Peyer's patch (tissue), 4 donors: ENCODE data around the gene RAB8B. TPM values are rescaled to one million over a fixed set of nuclear protein-coding genes. Genes with fewer than 3 reads are reported as not detected.

Experiments used
- DNase-seq, 3 donors: peaks; one replicate each; pipeline ENCODE4 v3.0.0-alpha.2; 2017 to 2019
- H3K27ac ChIP-seq, 4 donors: fragments of 200-600 bp; sonication (generic); one replicate each; pipeline ENCODE4 v1.5.1; 2016 to 2019
- H3K27me3 ChIP-seq, 2 donors: fragments of 200-600 bp; sonication (generic); one replicate each; pipeline ENCODE4 v1.5.1; 2019
- H3K36me3 ChIP-seq, 3 donors: fragments of 200-600 bp; sonication (generic); one replicate each; pipeline ENCODE4 v1.5.1; 2016 to 2019
- H3K4me1 ChIP-seq, 4 donors: fragments of 200-600 bp; sonication (generic); one replicate each; pipeline ENCODE4 v1.5.1; 2016 to 2019
- H3K4me3 ChIP-seq, 4 donors: fragments of 200-600 bp; sonication (generic); 1 replicate in 3 of 4; 2 replicates in 1 of 4; pipeline ENCODE4 v1.5.1; 2016 to 2019; ENCODE audit warnings: mild to moderate bottlenecking in 1 of 4
- H3K9me3 ChIP-seq, 4 donors: fragments of 200-600 bp; sonication (generic); one replicate each; pipeline ENCODE4 v1.5.1; 2016 to 2019; ENCODE audit warnings: mild to moderate bottlenecking in 1 of 4
- CTCF ChIP-seq, 6 experiments: fragments of 450-650 bp in 4 of 6; fragments of 200-600 bp in 2 of 6; sonication (generic) in 1 of 6; IDR thresholded peaks; one replicate each; pipeline ENCODE4 v1.5.1; 2017 to 2019; ENCODE audit warnings: antibody characterized with exemption in 6 of 6, mild to moderate bottlenecking in 3 of 6, moderate library complexity in 1 of 6
- POLR2A ChIP-seq, 2 donors: fragments of 450-650 bp; IDR thresholded peaks; one replicate each; pipeline ENCODE4 v1.5.1; 2017; ENCODE audit warnings: antibody characterized with exemption in 2 of 2, mild to moderate bottlenecking in 2 of 2, moderate library complexity in 2 of 2
- total RNA-seq, 4 donors: library from RNA; depleted of rRNA; stranded (reverse); fragments of >200 nt; gene quantifications; one replicate each; pipeline ENCODE4 v1.1.0, GENCODE V29; 2016

The RAB8B gene
- total RNA-seq, 4 donors from 2014 or later = 11.7 to 35.5 (median 25.3) TPM

- peak overlapping the region; percentile 86 to 93 (median 93) for H3K27ac ChIP-seq
- H3K36me3 ChIP-seq = no peaks in the 10 kb centered on the region
- TF ChIP-seq CTCF (IDR thresholded peaks at IDR 0.05) (peak in 1 of 6 experiments; percentile 6), POLR2A (IDR thresholded peaks at IDR 0.05) (no peak)
- DNase-seq = no peak
- H3K27me3 ChIP-seq = no peaks in the 10 kb centered on the region
- no peaks in the 10 kb centered on the region for H3K9me3 ChIP-seq
- peak overlapping the region; percentile 66 to 96 (median 76) for H3K4me3 ChIP-seq
- peaks cover 0 to 42% (median 19%) of the 10 kb centered on the region in 4 donors for H3K4me1 ChIP-seq
Measured at GRCh38 chr15:63190769-63191649, 1.6 kb downstream of the RAB8B start.

- Histone ChIP-seq H3K36me3 (no peaks in the 10 kb centered on the region), H3K27ac (peak overlapping the region; percentile 74 to 93 (median 93)), H3K4me3 (peak overlapping the region in 3 of 4 donors; percentile 19 to 96 (median 66)), H3K9me3 (no peaks in the 10 kb centered on the region), H3K27me3 (no peaks in the 10 kb centered on the region), H3K4me1 (peaks cover 0 to 51% (median 23%) of the 10 kb centered on the region in 4 donors)
- TF ChIP-seq POLR2A (IDR thresholded peaks at IDR 0.05) = no peak
- TF ChIP-seq CTCF (IDR thresholded peaks at IDR 0.05) = no peak
- peak in 2 of 3 donors; percentile 59 to 73 for DNase-seq
Measured at GRCh38 chr15:63191895-63192618, 2.7 kb downstream of the RAB8B start.

- H3K27me3 ChIP-seq = no peaks in the 10 kb centered on the region
- TF ChIP-seq CTCF (IDR thresholded peaks at IDR 0.05) = no peak
- no peak for TF ChIP-seq POLR2A (IDR thresholded peaks at IDR 0.05)
- H3K4me3 ChIP-seq = peak overlapping the region in 1 of 4 donors; percentile 96
- no peaks in the 10 kb centered on the region for H3K9me3 ChIP-seq
- H3K36me3 ChIP-seq = no peaks in the 10 kb centered on the region
- no peak for DNase-seq
- H3K4me1 ChIP-seq = peaks cover 0 to 51% (median 23%) of the 10 kb centered on the region in 4 donors
- peak overlapping the region; percentile 57 to 93 (median 84) for H3K27ac ChIP-seq
Measured at GRCh38 chr15:63192619-63193206, 3.3 kb downstream of the RAB8B start.

GRCh38 chr15:63194302-63194701 is 4.9 kb downstream of the RAB8B start:
- H3K27me3 ChIP-seq = no peaks in the 10 kb centered on the region
- peak overlapping the region; percentile 57 to 93 (median 84) for H3K27ac ChIP-seq
- DNase-seq = no peak
- H3K4me1 ChIP-seq = peaks cover 0 to 47% (median 23%) of the 10 kb centered on the region in 4 donors
- H3K9me3 ChIP-seq = no peaks in the 10 kb centered on the region
- TF ChIP-seq CTCF (IDR thresholded peaks at IDR 0.05) (no peak), POLR2A (IDR thresholded peaks at IDR 0.05) (no peak)
- peak overlapping the region in 2 of 4 donors; percentile 15 to 27 for H3K4me3 ChIP-seq
- no peaks in the 10 kb centered on the region for H3K36me3 ChIP-seq

GRCh38 chr15:63194880-63195568 is 5.6 kb downstream of the RAB8B start:
- TF ChIP-seq POLR2A (IDR thresholded peaks at IDR 0.05) (no peak), CTCF (IDR thresholded peaks at IDR 0.05) (no peak)
- Histone ChIP-seq H3K4me3 (no peak overlapping the region), H3K27ac (peak overlapping the region; percentile 57 to 93 (median 84)), H3K4me1 (peaks cover 0 to 47% (median 23%) of the 10 kb centered on the region in 4 donors), H3K9me3 (no peaks in the 10 kb centered on the region), H3K27me3 (no peaks in the 10 kb centered on the region), H3K36me3 (no peaks in the 10 kb centered on the region)
- DNase-seq = no peak
